ENCODE measurements around the gene WEE1. TPM values are rescaled to one million over a fixed set of nuclear protein-coding genes. Genes with fewer than 3 reads are reported as not detected.
A peak's percentile ranks its signal among the peaks of the same experiment; 100 is the strongest.
"Not testable (repeated sequence)": the region's sequence is repeated elsewhere in the genome, so short reads cannot be mapped to it uniquely, and the experiment has no call there.

WEE1 gene
- total RNA-seq, 1 donor from 2014 or later: 38.3 TPM

DNA sequence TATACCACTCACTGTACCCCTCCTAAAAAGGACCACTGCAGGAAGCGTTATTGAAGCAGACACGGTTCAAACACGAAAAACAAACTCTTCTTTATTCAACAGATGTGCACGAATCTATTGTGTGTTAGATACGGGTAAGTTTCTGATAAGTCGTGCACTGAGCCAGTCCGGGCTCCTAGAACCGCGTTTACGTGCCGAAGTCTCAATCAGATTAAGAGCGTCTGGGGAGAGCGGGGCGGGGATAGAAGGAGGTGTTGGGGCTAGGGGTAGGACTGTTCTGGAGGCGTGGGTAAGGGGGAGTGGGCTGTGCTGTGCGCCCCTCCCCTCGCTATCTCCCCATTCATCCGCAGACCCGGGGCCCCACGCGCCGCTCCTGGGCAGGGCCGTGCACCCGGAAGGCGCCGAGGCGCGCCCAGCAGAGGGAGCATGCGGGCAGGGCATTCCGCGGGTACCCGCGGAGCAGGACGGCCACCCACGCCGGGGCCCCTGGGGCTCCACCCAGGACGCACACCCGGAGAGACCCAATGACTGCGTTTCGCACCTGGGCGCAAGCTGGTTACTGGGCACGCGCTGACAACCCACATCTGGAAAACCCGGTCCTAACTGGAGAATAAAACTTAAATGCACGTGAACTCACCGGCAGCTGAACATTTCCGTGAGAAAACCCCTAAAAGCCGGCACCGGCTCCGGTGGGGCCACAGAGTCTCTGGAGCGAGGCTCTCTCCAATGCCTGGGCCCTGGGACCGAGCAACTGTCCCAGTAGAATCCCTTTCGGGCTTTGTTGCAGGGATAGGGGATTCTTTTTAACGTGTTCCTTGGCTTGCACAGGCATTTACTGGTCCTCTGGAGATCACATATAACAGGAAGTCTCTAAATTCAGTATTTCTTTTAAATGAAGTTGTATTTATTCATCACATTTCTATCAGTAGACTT lies 40.6 kb downstream of the WEE1 start:
- intact Hi-C loops (cut with micrococcal nuclease): loop anchor here (5.0 kb wide), 1 partner anchor 133 kb away; no protein-coding TSS in a partner anchor
- ATAC-seq: peak; percentile 93

GRCh38 chr11:9615031-9615451 lies 41.6 kb downstream of the WEE1 start:
- ATAC-seq (no peak), DNase-seq (no peak)
- intact Hi-C loops (cut with micrococcal nuclease): no loop called here

More for the DNA sequence above, 40.6 kb downstream of the WEE1 start:
- DNase-seq: peak; percentile 93

GRCh38 chr11:9616042-9616675 lies 42.7 kb downstream of the WEE1 start:
- ATAC-seq (no peak), DNase-seq (no peak)
- intact Hi-C loops (cut with micrococcal nuclease): no loop called here

DNA sequence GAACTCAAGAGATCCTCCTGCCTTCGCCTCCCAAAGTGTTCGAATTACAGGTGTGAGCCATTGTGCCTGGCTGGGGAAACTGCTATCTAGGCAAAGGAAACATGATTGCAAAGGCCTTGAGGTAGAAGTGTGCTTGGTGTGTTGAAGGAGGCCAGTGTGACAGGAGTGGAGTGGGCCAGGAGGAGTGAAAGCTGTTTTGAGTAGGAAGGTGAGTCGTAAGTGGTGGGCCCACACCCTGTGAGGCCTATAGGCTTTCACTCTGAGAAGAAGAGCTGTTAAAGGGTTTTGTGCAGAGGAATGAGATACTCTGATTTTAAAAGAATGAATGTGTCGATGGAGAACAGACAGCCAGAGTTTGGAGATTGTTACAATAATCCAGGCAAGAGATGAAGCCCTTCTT lies 43.4 kb downstream of the WEE1 start:
- ATAC-seq: no peak
- no peak for DNase-seq
- intact Hi-C loops (cut with micrococcal nuclease): no loop called here

DNA sequence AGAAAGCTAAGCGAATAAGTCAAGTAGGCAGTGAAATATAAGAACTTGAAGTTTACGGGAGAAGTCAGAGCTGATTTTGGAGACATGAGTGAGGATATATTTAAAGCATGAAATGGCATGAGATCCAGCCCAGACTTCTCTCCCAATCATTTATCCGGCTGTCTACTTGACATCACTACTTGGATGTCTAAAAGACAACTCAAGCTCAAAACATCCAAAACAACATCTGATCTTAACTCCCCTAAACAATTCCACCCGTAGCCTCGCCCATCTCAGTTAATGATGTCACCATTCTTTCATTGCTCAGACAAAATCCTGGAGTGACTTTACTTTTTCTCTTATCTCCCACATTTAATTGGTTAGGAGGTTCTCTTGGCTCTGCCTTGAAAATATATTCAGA lies 44.5 kb downstream of the WEE1 start:
- intact Hi-C loops (cut with micrococcal nuclease): no loop called here
- ATAC-seq (no peak), DNase-seq (no peak)

- intact Hi-C loops (cut with micrococcal nuclease): no loop called here
- ATAC-seq (no peak), DNase-seq (no peak)
Measured at GRCh38 chr11:9619004-9619403, 45.5 kb downstream of the WEE1 start.

GRCh38 chr11:9619971-9620370 lies 46.5 kb downstream of the WEE1 start:
- ATAC-seq (no peak), DNase-seq (no peak)
- intact Hi-C loops (cut with micrococcal nuclease): no loop called here

DNA sequence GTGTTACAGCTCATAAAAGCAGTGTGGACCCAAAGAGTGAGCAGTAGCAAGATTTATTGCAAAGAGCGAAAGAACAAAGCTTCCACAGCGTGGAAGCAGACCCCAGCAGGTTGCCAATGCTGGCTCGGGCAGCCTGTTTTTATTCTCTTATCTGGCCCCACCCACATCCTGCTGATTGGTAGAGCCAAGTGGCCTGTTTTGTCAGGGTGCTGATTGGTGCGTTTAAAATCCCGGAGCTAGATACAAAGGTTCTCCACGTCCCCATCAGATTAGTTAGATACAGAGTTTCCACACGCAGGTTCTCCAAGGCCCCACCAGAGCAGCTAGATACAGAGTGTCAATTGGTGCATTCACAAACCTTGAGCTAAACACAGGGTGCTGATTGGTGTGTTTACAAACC lies 48.9 kb downstream of the WEE1 start:
- ATAC-seq; DNase-seq; intact Hi-C loops (cut with micrococcal nuclease): not testable (repeated sequence)

DNA sequence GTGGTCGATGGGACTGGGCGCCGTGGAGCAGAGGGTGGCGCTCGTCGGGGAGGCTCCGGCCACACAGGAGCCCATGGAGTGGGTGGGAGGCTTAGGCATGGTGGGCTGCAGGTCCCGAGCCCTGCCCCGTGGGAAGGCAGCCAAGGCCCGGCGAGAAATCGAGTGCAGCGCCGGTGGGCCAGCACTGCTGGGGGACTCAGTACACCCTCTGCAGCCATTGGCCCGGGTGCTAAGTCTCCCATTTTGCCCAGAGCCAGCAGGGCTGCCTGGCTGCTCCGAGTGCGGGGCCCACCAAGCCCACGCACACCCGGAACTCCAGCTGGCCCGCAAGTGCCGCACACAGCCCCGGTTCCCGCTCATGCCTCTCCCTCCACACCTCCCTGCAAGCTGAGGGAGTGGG lies 49.6 kb downstream of the WEE1 start:
- DNase-seq; intact Hi-C loops (cut with micrococcal nuclease): not testable (repeated sequence)

DNA sequence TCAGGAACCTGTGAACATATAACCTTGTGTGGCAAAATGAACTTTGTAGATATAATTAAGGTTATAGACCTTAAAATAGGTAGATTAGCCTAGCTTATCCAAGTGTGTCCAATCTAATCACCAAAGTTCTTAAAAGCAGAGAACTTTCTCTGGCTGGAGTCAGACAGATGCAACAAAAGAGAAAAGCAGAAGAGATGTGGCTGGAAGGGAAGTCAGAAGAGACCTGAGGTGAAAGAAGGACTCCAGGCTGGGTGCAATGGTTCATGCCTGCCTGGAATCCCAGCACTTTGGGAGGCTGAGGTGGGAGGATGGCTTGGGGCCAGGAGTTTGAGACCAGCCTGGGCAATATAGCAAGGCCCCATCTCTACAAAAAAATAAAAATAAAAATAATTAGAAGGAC lies 51.0 kb downstream of the WEE1 start:
- intact Hi-C loops (cut with micrococcal nuclease): no loop called here
- DNase-seq (no peak), ATAC-seq (no peak)

More for the DNA sequence above, 49.6 kb downstream of the WEE1 start:
- not testable (repeated sequence) for ATAC-seq

GRCh38 chr11:9625162-9625561 lies 51.7 kb downstream of the WEE1 start:
- ATAC-seq (peak; percentile 21), DNase-seq (no peak)
- intact Hi-C loops (cut with micrococcal nuclease): no loop called here

DNA sequence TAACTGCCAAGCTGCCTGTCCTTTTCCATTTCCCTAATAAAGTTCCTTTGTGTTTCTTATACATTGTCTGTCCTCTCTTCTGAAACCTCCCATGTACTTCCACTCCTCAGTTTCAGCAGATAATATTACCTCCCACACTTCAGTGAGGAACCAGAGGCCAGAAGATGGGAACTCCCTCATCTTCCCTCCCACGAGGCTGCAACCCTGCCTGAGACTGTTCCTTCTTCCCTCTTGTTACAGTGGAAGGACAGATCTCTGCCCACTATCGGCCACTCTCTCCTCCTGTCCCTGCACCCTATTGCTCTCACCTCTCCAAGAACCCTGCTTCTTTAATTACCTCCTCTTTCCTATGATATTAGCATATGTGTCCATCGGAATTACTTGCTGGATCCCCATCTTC lies 52.3 kb downstream of the WEE1 start:
- no peak for ATAC-seq
- intact Hi-C loops (cut with micrococcal nuclease): no loop called here

DNA sequence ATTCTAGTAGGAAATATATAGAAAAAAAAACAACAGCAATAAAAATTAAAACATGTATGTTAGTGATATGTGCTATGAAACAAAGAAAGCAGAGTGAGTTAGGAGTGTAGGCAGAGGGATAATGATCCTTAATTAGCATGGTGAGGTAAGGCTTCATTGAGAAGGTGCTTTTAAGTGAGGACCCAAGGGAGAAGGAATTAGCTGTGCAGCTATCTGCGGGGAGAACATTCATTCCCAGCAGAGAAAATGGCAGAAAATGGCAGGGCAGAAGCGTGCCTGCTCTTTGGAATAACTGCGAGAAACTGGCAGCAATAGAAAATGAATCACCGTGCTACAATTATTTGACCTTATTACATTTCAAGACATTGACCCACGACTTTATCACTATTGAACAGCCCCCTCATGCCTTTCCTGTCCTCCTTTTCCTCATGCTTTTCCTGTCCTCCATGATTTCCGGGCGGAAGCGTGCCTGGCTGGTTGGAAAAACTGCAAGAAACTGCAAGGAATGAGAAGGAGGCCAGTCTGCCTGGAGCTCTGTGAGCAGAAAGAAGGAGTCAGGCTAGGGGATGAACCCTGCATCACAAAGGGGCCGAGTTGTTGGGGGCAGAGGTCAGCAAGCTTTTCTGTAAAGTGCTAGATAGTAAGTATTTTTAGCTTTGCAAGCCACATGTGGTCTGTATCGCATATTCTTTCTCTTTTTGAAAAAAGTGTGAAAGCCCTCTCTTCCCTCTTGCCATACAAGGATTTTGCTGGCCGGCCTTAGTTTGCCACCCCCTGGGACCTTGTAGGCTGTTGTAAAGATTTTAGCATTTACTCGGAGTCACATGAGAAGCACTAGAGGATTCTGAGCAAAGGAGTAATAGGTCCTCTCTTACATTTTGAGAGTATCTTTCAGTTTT lies 53.3 kb downstream of the WEE1 start:
- peak; percentile 48 for ATAC-seq
- intact Hi-C loops (cut with micrococcal nuclease): no loop called here
- DNase-seq: no peak

More for the DNA sequence above, 52.3 kb downstream of the WEE1 start:
- no peak for DNase-seq

DNA sequence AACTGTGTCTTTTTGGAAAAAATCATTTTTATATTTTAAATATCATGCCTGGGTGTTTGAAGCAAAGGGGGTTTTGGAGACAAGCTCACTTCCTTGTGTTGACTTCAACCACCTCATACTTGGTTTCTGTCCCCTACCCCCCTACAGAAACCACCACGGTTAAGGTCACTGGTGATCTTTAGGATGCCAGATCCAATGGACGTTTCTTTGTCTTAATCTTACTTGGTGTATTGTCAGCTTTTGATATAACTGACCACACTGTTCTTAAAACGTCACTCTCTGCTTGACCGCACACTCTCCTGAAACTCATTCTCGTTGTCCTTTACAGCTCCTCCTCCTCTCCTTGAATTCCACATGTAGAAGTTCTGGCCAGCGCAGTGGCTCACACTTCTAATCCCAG lies 55.6 kb downstream of the WEE1 start:
- intact Hi-C loops (cut with micrococcal nuclease): no loop called here
- DNase-seq (no peak), ATAC-seq (no peak)

DNA sequence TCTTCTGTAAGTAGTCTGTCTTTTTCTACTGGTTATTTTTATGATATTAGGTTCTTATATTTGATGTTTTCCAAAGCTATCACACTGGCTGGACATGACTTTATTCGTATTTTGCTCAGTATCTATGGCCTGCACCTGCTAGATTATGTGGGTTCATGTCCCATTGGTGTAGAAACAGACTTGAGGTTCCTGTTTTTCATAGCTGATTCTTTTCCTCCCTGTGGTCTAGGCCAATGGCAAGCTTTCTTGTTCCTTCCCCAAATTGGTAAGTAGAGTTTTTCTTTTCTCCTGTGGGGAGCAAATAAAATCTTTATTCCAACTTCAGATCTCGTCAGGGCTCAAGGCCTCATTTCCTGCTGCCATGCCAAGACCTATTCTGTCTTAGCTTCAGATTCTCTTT lies 60.2 kb downstream of the WEE1 start:
- DNase-seq (no peak), ATAC-seq (no peak)

GRCh38 chr11:9636691-9637090 lies 63.2 kb downstream of the WEE1 start:
- intact Hi-C loops (cut with micrococcal nuclease): no loop called here
- DNase-seq: no peak
- no peak for ATAC-seq

More for the DNA sequence above, 60.2 kb downstream of the WEE1 start:
- intact Hi-C loops (cut with micrococcal nuclease): no loop called here

DNA sequence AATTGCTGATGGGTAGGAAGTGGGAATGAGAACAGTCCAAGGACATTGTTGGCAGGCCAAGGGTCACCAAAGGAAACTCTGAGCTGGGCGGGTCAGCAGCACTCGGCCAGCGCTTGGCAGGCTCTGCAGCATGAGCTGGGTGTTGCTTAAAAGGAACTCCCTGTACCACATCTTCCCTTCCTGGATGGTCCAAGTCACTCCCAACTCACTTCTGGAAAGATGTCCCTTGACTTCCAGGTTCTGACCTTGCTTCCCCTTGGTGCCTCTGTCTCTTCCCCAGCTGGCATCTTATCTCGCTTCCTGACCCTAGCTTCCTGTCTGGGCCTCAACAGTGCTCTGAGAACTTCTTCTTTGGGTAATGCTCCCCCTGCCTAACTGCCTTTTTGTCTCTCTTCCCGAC lies 65.6 kb downstream of the WEE1 start:
- DNase-seq (peak; percentile 63), ATAC-seq (peak; percentile 90)
- intact Hi-C loops (cut with micrococcal nuclease): no loop called here
